ENCODE results near the gene EID3. TPM values are rescaled to one million over a fixed set of nuclear protein-coding genes. Genes with fewer than 3 reads are reported as not detected.

EID3 gene
- total RNA-seq, 1 experiment from 2014 or later = 3.0 TPM

- intact Hi-C loops (cut with micrococcal nuclease) = no loop called here
- POLR2A ChIA-PET = no interaction called here
These were observed 46.9 kb downstream of the EID3 start for GRCh38 chr12:104350211-104351056.

DNA sequence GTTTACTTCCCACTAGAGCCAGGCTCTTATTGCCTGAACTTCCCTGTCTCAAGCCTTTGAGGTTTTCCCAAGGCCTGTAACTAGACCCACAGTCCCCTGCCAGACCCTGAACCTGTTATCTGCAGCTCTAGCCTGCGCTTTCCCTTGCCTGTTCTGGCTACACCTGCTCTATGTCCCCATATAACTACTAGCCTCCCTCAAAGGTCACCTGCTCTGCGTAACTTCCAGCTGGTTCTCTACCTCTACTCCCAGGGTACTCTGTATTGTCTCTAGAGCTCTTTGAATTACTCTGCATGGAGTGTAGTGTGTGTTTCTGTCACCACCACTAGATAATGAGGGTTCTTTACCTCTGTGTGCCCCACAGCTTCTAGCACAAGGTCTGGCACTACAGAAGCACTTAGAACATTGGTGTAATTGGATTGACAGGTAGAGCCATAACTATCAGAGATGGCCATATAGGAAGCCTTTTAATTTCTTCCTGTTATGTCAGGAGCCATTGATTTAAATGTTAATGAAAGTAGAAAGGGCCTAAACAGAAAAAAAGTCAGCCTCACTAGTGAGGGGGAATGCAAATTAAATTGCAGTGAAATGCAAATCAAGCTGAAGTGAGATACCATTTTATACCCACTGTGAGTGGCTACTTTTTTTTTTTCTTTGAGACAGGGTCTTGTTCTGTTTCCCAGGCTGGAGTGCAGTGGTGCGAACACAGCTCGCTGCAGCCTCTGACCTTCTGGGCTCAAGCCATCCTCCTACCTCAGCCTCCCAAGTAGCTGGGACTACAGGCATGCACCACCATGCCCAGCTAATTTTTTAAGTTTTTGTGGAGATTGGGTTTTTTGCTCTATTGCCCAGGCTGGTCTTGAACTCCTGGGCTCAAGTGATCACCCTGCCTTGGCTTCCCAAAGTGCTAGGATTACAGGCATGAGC, 47.8 kb downstream of the EID3 start:
- no TSS peak for BruUV-seq (replicated peaks)
- CTCF ChIA-PET = interaction anchor here (0.6 to 1.5 kb wide), 5 partner anchors 9 to 701 kb away, joined by 3 to 5 read pairs (median 3); no protein-coding TSS in a partner anchor
- TF ChIP-seq CTCF (IDR thresholded peaks at IDR 0.05; ENCODE audit: unreplicated experiment) = no peak
- POLR2A ChIA-PET = no interaction called here
- H3K27me3 Mint-ChIP-seq (ENCODE audit: insufficient read depth, unreplicated experiment) = no peaks in the 10 kb centered on the region
- no peaks in the 10 kb centered on the region for H3K9me3 Mint-ChIP-seq (ENCODE audit: unreplicated experiment)
- H3K27ac Mint-ChIP-seq (ENCODE audit: low read depth, unreplicated experiment) = peak overlapping the region; percentile 34
- H3K4me1 Mint-ChIP-seq (ENCODE audit: insufficient read depth, unreplicated experiment) = peaks cover 5% of the 10 kb centered on the region
- intact Hi-C loops (cut with micrococcal nuclease) = no loop called here
- no peak for DNase-seq (ENCODE audit: unreplicated experiment)
- H3K36me3 Mint-ChIP-seq (ENCODE audit: insufficient read depth, unreplicated experiment) = peaks cover 89% of the 10 kb centered on the region
- no peak overlapping the region for H3K4me3 Mint-ChIP-seq (ENCODE audit: unreplicated experiment)

More at GRCh38 chr12:104350211-104351056, 46.9 kb downstream of the EID3 start:
- Mint-ChIP-seq H3K9me3 (ENCODE audit: unreplicated experiment) (no peaks in the 10 kb centered on the region), H3K36me3 (ENCODE audit: insufficient read depth, unreplicated experiment) (peaks cover 89% of the 10 kb centered on the region), H3K27ac (ENCODE audit: low read depth, unreplicated experiment) (peak overlapping the region; percentile 34), H3K4me3 (ENCODE audit: unreplicated experiment) (no peak overlapping the region), H3K4me1 (ENCODE audit: insufficient read depth, unreplicated experiment) (peaks cover 5% of the 10 kb centered on the region), H3K27me3 (ENCODE audit: insufficient read depth, unreplicated experiment) (no peaks in the 10 kb centered on the region)
- no peak for DNase-seq (ENCODE audit: unreplicated experiment)
- BruUV-seq (replicated peaks) = no TSS peak
- TF ChIP-seq CTCF (IDR thresholded peaks at IDR 0.05; ENCODE audit: unreplicated experiment) = no peak
- CTCF ChIA-PET = interaction anchor here (0.6 to 1.6 kb wide), 5 partner anchors 8 to 150 kb away, joined by 3 to 5 read pairs (median 3); no protein-coding TSS in a partner anchor

DNA sequence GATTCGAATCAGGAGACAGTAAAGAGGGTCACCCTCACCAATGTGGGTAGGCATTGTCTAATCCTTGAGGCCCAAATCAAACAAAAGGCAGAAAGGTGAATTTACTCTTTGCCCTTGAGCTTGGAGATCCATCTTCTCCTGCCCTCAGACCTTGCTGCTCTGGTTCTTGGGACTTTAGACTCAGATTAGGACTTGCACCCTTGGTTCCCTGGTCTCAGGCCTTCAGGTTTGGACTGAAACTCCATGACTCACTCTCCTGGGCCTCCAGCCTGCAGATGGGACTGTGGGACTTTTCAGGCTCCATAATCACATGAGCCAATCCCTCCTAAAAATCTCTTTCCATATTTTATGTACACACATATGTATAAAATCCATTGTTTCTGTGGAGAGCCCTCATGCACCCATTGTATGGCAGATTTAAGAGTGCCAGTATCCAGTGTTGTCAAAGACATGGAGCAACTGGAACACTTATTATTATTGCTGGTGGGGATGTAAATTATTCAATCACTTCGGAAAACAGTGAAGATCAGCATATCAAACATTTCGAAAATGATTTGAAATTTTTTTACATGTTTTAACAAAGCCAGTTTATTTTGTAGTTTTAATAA, 48.7 kb downstream of the EID3 start:
- Mint-ChIP-seq H3K27ac (ENCODE audit: low read depth, unreplicated experiment) (no peak overlapping the region), H3K27me3 (ENCODE audit: insufficient read depth, unreplicated experiment) (no peaks in the 10 kb centered on the region), H3K4me1 (ENCODE audit: insufficient read depth, unreplicated experiment) (peaks cover 6% of the 10 kb centered on the region), H3K4me3 (ENCODE audit: unreplicated experiment) (no peak overlapping the region), H3K9me3 (ENCODE audit: unreplicated experiment) (no peaks in the 10 kb centered on the region), H3K36me3 (ENCODE audit: insufficient read depth, unreplicated experiment) (peaks cover 80% of the 10 kb centered on the region)
- POLR2A ChIA-PET = interaction anchor here (0.7 kb wide), 1 partner anchor 732 kb away, joined by 3 read pairs; no protein-coding TSS in a partner anchor
- TF ChIP-seq CTCF (IDR thresholded peaks at IDR 0.05; ENCODE audit: unreplicated experiment) = no peak
- CTCF ChIA-PET = interaction anchor here (0.6 to 1.5 kb wide), 4 partner anchors 11 to 700 kb away, joined by 3 to 5 read pairs (median 3); no protein-coding TSS in a partner anchor
- intact Hi-C loops (cut with micrococcal nuclease) = no loop called here
- peak; percentile 47 for DNase-seq (ENCODE audit: unreplicated experiment)
- no TSS peak for BruUV-seq (replicated peaks)
